CD4-positive, alpha-beta memory T cell (primary cell): ENCODE results near the gene FMO5. TPM values are rescaled to one million over a fixed set of nuclear protein-coding genes. Genes with fewer than 3 reads are reported as not detected.
"Not testable (repeated sequence)": the region's sequence is repeated elsewhere in the genome, so short reads cannot be mapped to it uniquely, and the experiment has no call there.

Experiments used
- CTCF ChIA-PET: fragments of 350-600 bp; sonication (Branson Sonifier 250); formaldehyde crosslinking; loops from one replicate; lab custom pipeline; 2021; ENCODE audit warnings: inconsistent platforms; ENCODE audit not compliant: partially characterized antibody; lab: Charles Lee
- POLR2A ChIA-PET: fragments of 350-600 bp; sonication (Branson Sonifier 250); formaldehyde crosslinking; loops from one replicate; lab custom pipeline; 2021; ENCODE audit not compliant: partially characterized antibody; lab: Charles Lee
- DNase-seq, 5 donors: peaks; one replicate each; pipeline versions ENCODE4 v3.0.0 to v3.0.0-alpha.2; 2020 to 2022; ENCODE audit warnings: mixed read lengths in 1 of 5
- H3K27ac ChIP-seq: one replicate; pipeline ENCODE4 v1.7.0; 2013; ENCODE audit warnings: low read depth, low read length
- H3K27me3 ChIP-seq: 2 replicates; pipeline ENCODE4 v1.7.0; 2013; ENCODE audit warnings: mild to moderate bottlenecking, low read length, moderate library complexity; ENCODE audit not compliant: insufficient read depth
- H3K36me3 ChIP-seq: 2 replicates; pipeline ENCODE4 v1.7.0; 2013; ENCODE audit warnings: mild to moderate bottlenecking, low read length, moderate library complexity; ENCODE audit not compliant: insufficient read depth
- H3K4me1 ChIP-seq: 2 replicates; pipeline ENCODE4 v1.7.0; 2013; ENCODE audit warnings: mild to moderate bottlenecking, low read length, moderate library complexity; ENCODE audit not compliant: insufficient read depth
- H3K4me3 ChIP-seq, 2 donors: one replicate each; pipeline ENCODE4 v1.7.0; 2013; ENCODE audit warnings: low read length in 2 of 2, mild to moderate bottlenecking in 1 of 2
- H3K9me3 ChIP-seq, 2 donors: one replicate each; pipeline ENCODE4 v1.7.0; 2013; ENCODE audit warnings: low read length in 2 of 2, control low read depth in 1 of 2; ENCODE audit not compliant: control insufficient read depth in 1 of 2
- H3K27ac Mint-ChIP-seq, 7 donors: one replicate each; pipeline ENCODE4 v1.8.0; 2020 to 2021; ENCODE audit warnings: mixed read lengths in 7 of 7, mild to moderate bottlenecking in 6 of 7, inconsistent platforms in 3 of 7, moderate library complexity in 3 of 7
- H3K27me3 Mint-ChIP-seq, 2 donors: one replicate each; pipeline ENCODE4 v1.8.0; 2020 to 2021; ENCODE audit warnings: mixed read lengths in 2 of 2
- H3K36me3 Mint-ChIP-seq, 2 donors: one replicate each; pipeline ENCODE4 v1.8.0; 2020 to 2021; ENCODE audit warnings: mixed read lengths in 2 of 2, inconsistent platforms in 1 of 2, mild to moderate bottlenecking in 1 of 2
- H3K4me1 Mint-ChIP-seq, 4 donors: one replicate each; pipeline ENCODE4 v1.8.0; 2020 to 2021; ENCODE audit warnings: mixed read lengths in 4 of 4, mild to moderate bottlenecking in 1 of 4
- H3K4me3 Mint-ChIP-seq, 8 donors: one replicate each; pipeline ENCODE4 v1.8.0; 2020 to 2021; ENCODE audit warnings: mixed read lengths in 8 of 8, mild to moderate bottlenecking in 7 of 8, moderate library complexity in 6 of 8, inconsistent platforms in 3 of 8
- H3K9me3 Mint-ChIP-seq, 8 donors: one replicate each; pipeline ENCODE4 v1.8.0; 2020 to 2021; ENCODE audit warnings: mixed read lengths in 8 of 8, mild to moderate bottlenecking in 5 of 8, inconsistent platforms in 3 of 8, moderate library complexity in 1 of 8
- intact Hi-C: fragments of 100-400 bp; cut with micrococcal nuclease; formaldehyde crosslinking; loops from one replicate; pipeline ENCODE4 v1.15.1; 2023
- polyA plus RNA-seq, 2 donors: library from polyadenylated mRNA; unstranded; fragments of 300-500 nt; fragmentation: Illumina TruSeq; gene quantifications; one replicate each; pipeline ENCODE4 v1.2.3, GENCODE V29; 2021
- total RNA-seq, 2 experiments: library from RNA; stranded (reverse); gene quantifications; one replicate each; pipeline ENCODE4 v1.2.3, GENCODE V29; 2021

Gene FMO5
- total and polyA plus RNA-seq, 4 experiments from 2014 or later: 1.0 to 1.5 (median 1.4) TPM

DNA sequence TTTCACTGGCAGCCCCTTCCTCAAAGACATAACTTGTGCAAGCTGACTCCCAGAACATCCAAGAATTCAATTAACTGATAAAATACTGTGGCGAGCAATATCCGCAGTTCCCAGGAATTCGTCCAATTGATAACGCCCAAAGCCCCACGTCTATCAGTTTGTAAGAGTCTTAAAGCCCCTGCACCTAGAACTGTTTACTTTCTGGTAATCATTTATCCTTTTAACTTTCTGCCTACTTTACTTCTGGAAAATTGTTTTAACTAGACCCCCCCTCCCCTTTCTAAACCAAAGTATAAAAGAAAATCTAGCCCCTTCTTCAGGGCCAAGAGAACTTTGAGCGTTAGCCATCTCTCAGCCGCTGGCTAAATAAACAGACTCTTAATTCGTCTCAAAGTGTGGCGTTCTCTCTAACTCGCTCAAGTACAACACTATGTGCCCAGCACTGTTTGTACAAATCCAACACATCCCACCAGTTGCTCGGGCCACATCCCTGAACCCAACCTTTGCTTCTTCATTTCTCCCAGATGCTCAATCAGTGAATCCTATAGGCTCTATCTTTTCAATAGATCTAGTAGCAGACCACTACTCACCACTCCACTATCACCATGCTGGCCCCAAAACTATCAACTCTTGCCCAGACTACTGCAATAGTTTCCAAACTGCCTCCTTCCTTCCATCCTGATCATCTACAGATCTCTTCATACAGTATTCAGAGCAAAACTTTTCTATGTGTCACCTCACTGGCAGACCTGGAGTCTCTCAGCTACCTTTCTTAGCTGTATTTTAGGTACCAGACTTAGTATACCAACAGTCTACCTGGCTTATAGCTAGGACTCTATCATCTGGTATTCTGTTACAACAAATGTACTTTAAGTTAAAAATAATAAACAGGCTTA is 14.0 kb upstream of the FMO5 start:
- Mint-ChIP-seq H3K27ac (no peak overlapping the region), H3K27me3 (peaks cover 0 to 3% of the 10 kb centered on the region in 2 donors), H3K36me3 (peaks cover 0 to 4% of the 10 kb centered on the region in 2 donors), H3K9me3 (no peaks in the 10 kb centered on the region), H3K4me1 (peaks cover 5 to 17% (median 11%) of the 10 kb centered on the region in 4 donors), H3K4me3 (no peak overlapping the region)
- intact Hi-C loops: no loop called here
- DNase-seq: no peak
- POLR2A ChIA-PET: no interaction called here
- Histone ChIP-seq H3K4me1 (peaks cover 11% of the 10 kb centered on the region), H3K36me3 (no peaks in the 10 kb centered on the region), H3K27ac (no peak overlapping the region), H3K4me3 (no peak overlapping the region), H3K27me3 (no peaks in the 10 kb centered on the region), H3K9me3 (no peaks in the 10 kb centered on the region)
- CTCF ChIA-PET: no interaction called here

DNA sequence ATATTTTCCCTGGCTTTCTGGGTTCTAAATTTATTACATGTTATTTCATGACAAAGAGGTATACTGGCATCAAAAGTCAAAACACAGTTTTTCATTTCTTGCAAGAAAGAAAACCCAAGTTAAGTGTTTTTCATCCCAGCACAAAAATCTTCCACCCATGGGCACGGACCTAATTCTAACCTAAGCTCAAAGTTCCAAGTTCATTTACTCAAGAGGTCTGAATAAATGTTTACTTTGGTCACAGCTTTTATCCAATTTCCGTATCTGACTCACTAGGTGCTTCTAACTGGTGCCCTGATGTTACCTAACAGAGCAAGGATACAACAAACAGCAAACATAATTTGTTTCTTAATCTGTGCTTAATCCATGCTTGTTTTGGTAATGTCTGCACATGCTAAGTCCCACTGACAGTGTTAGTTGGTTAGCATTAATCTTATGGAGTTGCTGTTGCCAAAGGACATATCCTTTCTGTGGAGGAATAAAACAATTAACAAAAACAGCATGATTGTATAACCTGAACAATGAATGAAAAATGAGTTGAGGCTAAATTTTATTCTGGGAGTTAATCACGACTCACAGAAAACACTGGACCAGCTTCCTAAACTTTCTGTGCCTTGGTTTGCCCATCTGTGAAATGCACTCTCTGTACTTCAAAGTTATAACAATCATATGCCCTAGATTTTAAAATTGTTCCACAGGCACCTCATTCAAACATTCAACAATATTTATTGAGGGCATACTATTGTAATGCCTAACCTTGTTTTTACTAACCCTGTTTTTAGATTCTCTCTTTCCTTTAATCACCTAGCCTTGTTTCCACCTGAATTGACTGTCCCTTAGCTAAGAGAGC is 13.1 kb upstream of the FMO5 start:
- no peak overlapping the region for H3K27ac ChIP-seq
- no peaks in the 10 kb centered on the region for H3K9me3 ChIP-seq
- ChIA-PET POLR2A (interaction anchor here (1.1 kb wide), 1 partner anchor 13 kb away, joined by 3 read pairs; the partner anchor contains the start of gene FMO5), CTCF (no interaction called here)
- no peak for DNase-seq
- no peak overlapping the region for H3K27ac Mint-ChIP-seq
- H3K36me3 ChIP-seq: no peaks in the 10 kb centered on the region
- H3K4me1 Mint-ChIP-seq: peaks cover 0 to 8% (median 4%) of the 10 kb centered on the region in 4 donors
- H3K9me3 Mint-ChIP-seq: no peaks in the 10 kb centered on the region
- peaks cover 0 to 1% of the 10 kb centered on the region in 2 donors for H3K36me3 Mint-ChIP-seq
- H3K27me3 ChIP-seq: no peaks in the 10 kb centered on the region
- H3K4me3 Mint-ChIP-seq: no peak overlapping the region
- intact Hi-C loops: no loop called here
- H3K4me3 ChIP-seq: no peak overlapping the region
- peaks cover 4% of the 10 kb centered on the region for H3K4me1 ChIP-seq
- peaks cover 0 to 5% of the 10 kb centered on the region in 2 donors for H3K27me3 Mint-ChIP-seq

GRCh38 chr1:147236959-147237791 is 12.0 kb upstream of the FMO5 start:
- H3K9me3 Mint-ChIP-seq: no peaks in the 10 kb centered on the region
- CTCF ChIA-PET: no interaction called here
- H3K4me3 Mint-ChIP-seq: no peak overlapping the region
- intact Hi-C loops: no loop called here
- DNase-seq: no peak
- Histone ChIP-seq H3K9me3 (no peaks in the 10 kb centered on the region), H3K4me3 (no peak overlapping the region), H3K4me1 (peaks cover 2% of the 10 kb centered on the region), H3K27me3 (no peaks in the 10 kb centered on the region), H3K27ac (no peak overlapping the region), H3K36me3 (no peaks in the 10 kb centered on the region)
- no peak overlapping the region for H3K27ac Mint-ChIP-seq
- H3K4me1 Mint-ChIP-seq: peaks cover 0 to 3% (median 2%) of the 10 kb centered on the region in 4 donors
- POLR2A ChIA-PET: interaction anchor here (1.1 kb wide), 1 partner anchor 12 kb away, joined by 3 read pairs; the partner anchor contains the start of gene FMO5
- H3K36me3 Mint-ChIP-seq: no peaks in the 10 kb centered on the region
- peaks cover 0 to 6% of the 10 kb centered on the region in 2 donors for H3K27me3 Mint-ChIP-seq

DNA sequence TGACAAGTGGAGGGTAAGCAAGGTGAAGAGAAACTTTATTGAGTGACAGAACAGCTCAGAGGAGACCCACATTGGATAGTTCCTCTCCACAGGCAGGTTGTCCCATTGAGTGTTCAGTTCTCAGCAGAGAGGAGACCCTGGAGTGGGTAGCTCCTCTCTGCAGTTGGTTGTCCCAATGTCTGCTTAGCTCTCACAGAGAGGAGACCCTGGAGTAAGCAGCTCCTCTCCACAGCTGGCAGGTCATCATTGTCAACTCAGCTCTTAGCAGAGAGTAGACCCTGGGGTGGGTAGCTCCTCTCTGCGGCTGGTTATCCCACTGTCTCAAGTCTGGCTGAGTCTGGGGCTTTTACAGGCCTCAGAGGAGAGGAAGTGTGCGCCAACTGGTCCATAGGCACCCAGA is 11.3 kb upstream of the FMO5 start:
- Mint-ChIP-seq H3K9me3 (no peaks in the 10 kb centered on the region), H3K27me3 (peaks cover 0 to 6% of the 10 kb centered on the region in 2 donors), H3K4me1 (no peaks in the 10 kb centered on the region), H3K27ac (no peak overlapping the region), H3K36me3 (no peaks in the 10 kb centered on the region), H3K4me3 (no peak overlapping the region)
- Histone ChIP-seq H3K4me1 (no peaks in the 10 kb centered on the region), H3K4me3 (no peak overlapping the region), H3K9me3 (no peaks in the 10 kb centered on the region), H3K27ac (no peak overlapping the region), H3K27me3 (no peaks in the 10 kb centered on the region), H3K36me3 (no peaks in the 10 kb centered on the region)
- ChIA-PET POLR2A (no interaction called here), CTCF (interaction anchor here (0.6 kb wide), 1 partner anchor 28 kb away, joined by 3 read pairs; no protein-coding TSS in a partner anchor)
- intact Hi-C loops: no loop called here
- no peak for DNase-seq

GRCh38 chr1:147235822-147236221 is 10.7 kb upstream of the FMO5 start:
- intact Hi-C loops: no loop called here
- Mint-ChIP-seq H3K27ac (no peak overlapping the region), H3K4me3 (no peak overlapping the region), H3K4me1 (no peaks in the 10 kb centered on the region), H3K9me3 (no peaks in the 10 kb centered on the region), H3K36me3 (no peaks in the 10 kb centered on the region), H3K27me3 (peaks cover 0 to 6% of the 10 kb centered on the region in 2 donors)
- Histone ChIP-seq H3K36me3 (no peaks in the 10 kb centered on the region), H3K4me3 (no peak overlapping the region), H3K27ac (no peak overlapping the region), H3K9me3 (no peaks in the 10 kb centered on the region), H3K27me3 (no peaks in the 10 kb centered on the region), H3K4me1 (no peaks in the 10 kb centered on the region)
- DNase-seq: no peak
- ChIA-PET POLR2A (no interaction called here), CTCF (interaction anchor here (0.6 kb wide), 1 partner anchor 27 kb away, joined by 3 read pairs; no protein-coding TSS in a partner anchor)

DNA sequence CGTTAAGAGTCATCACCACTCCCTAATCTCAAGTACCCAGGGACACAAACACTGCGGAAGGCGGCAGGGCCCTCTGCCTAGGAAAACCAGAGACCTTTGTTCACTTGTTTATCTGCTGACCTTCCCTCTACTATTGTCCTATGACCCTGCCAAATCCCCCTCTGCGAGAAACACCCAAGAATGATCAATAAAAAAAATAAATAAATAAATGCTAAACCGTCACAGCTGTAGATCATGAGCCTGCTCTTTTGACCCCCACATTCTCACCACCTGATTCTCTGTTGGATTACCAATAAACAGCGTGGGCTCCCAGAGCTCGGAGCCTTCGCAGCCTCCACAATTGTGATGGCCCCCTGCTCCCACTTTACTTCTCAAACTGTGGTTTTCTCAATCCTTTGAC is 8.8 kb upstream of the FMO5 start:
- H3K9me3 ChIP-seq, H3K4me3 Mint-ChIP-seq, H3K27ac ChIP-seq, H3K4me1 Mint-ChIP-seq, H3K4me1 ChIP-seq, POLR2A ChIA-PET, intact Hi-C loops, DNase-seq, H3K27me3 ChIP-seq, H3K9me3 Mint-ChIP-seq, H3K27me3 Mint-ChIP-seq, H3K4me3 ChIP-seq, H3K36me3 Mint-ChIP-seq, H3K36me3 ChIP-seq: not testable (repeated sequence)
- H3K27ac Mint-ChIP-seq: peak overlapping the region in 1 of 7 donors; percentile 22
- CTCF ChIA-PET: interaction anchor here (1.5 kb wide), 1 partner anchor 61 kb away, joined by 3 read pairs; no protein-coding TSS in a partner anchor
